ENCODE measurements around the gene ANKRD30B. TPM values are rescaled to one million over a fixed set of nuclear protein-coding genes. Genes with fewer than 3 reads are reported as not detected.
"Not testable (repeated sequence)": the region's sequence is repeated elsewhere in the genome, so short reads cannot be mapped to it uniquely, and the experiment has no call there.

The ANKRD30B gene
- polyA plus RNA-seq, 1 of the 3 experiments (the other 2 are of a cell fraction) = not detected

GRCh38 chr18:14859995-14860394, 112.0 kb downstream of the ANKRD30B start:
- H3K9me3 ChIP-seq; DNase-seq; H3K79me2 ChIP-seq (ENCODE audit: insufficient read depth): not testable (repeated sequence)

GRCh38 chr18:14866426-14866825, 118.5 kb downstream of the ANKRD30B start:
- H3K27ac ChIP-seq (ENCODE audit: low read depth in 2 of 2, low read length in 1 of 2); CTCF ChIA-PET; H3K9me2 ChIP-seq; H2AFZ ChIP-seq (ENCODE audit: low read depth); H3K4me1 ChIP-seq (ENCODE audit: control insufficient read depth in 1 of 2, insufficient read depth in 2 of 2, low read depth in 1 of 2, low read length in 1 of 2); H4K20me1 ChIP-seq (ENCODE audit: insufficient read depth); H3K27me3 ChIP-seq (ENCODE audit: insufficient read depth); H3K4me3 ChIP-seq (ENCODE audit: low read depth in 2 of 2, low read length in 1 of 2); H3K9ac ChIP-seq; POLR2A ChIA-PET; H3K4me2 ChIP-seq; H3K9me3 ChIP-seq; H3K36me3 ChIP-seq (replicated peaks in 1 of 2; ENCODE audit: control insufficient read depth in 1 of 2, insufficient read depth in 2 of 2, low read length in 1 of 2); DNase-seq; H3K79me2 ChIP-seq (ENCODE audit: insufficient read depth); H3F3A ChIP-seq (replicated peaks; ENCODE audit: insufficient read depth): not testable (repeated sequence)
- 35% methylated on average over 4 of the region's 15 CpGs for WGBS (ENCODE audit: low lambda C conversion rate)

More at GRCh38 chr18:14859995-14860394, 112.0 kb downstream of the ANKRD30B start:
- H3K27ac ChIP-seq (ENCODE audit: low read depth in 2 of 2, low read length in 1 of 2); H2AFZ ChIP-seq (ENCODE audit: low read depth); H3K4me2 ChIP-seq; H3F3A ChIP-seq (replicated peaks; ENCODE audit: insufficient read depth); H3K36me3 ChIP-seq (replicated peaks in 1 of 2; ENCODE audit: control insufficient read depth in 1 of 2, insufficient read depth in 2 of 2, low read length in 1 of 2); POLR2A ChIA-PET; H3K4me3 ChIP-seq (ENCODE audit: low read depth in 2 of 2, low read length in 1 of 2); CTCF ChIA-PET; H3K27me3 ChIP-seq (ENCODE audit: insufficient read depth); H3K9me2 ChIP-seq; H3K4me1 ChIP-seq (ENCODE audit: control insufficient read depth in 1 of 2, insufficient read depth in 2 of 2, low read depth in 1 of 2, low read length in 1 of 2); H3K9ac ChIP-seq; H4K20me1 ChIP-seq (ENCODE audit: insufficient read depth): not testable (repeated sequence)
- 0% methylated on average over 1 of the region's 15 CpGs for WGBS (ENCODE audit: low lambda C conversion rate)

- H3K9ac ChIP-seq; H3F3A ChIP-seq (replicated peaks; ENCODE audit: insufficient read depth); H3K9me2 ChIP-seq; H3K79me2 ChIP-seq (ENCODE audit: insufficient read depth); H3K9me3 ChIP-seq; H4K20me1 ChIP-seq (ENCODE audit: insufficient read depth); CTCF ChIA-PET; H3K27me3 ChIP-seq (ENCODE audit: insufficient read depth); H3K4me1 ChIP-seq (ENCODE audit: control insufficient read depth in 1 of 2, insufficient read depth in 2 of 2, low read depth in 1 of 2, low read length in 1 of 2); H3K36me3 ChIP-seq (replicated peaks in 1 of 2; ENCODE audit: control insufficient read depth in 1 of 2, insufficient read depth in 2 of 2, low read length in 1 of 2); POLR2A ChIA-PET; H3K4me2 ChIP-seq; H3K27ac ChIP-seq (ENCODE audit: low read depth in 2 of 2, low read length in 1 of 2); H3K4me3 ChIP-seq (ENCODE audit: low read depth in 2 of 2, low read length in 1 of 2); H2AFZ ChIP-seq (ENCODE audit: low read depth): not testable (repeated sequence)
- DNase-seq = peak; percentile 1
- 0% methylated on average over 4 of the region's 4 CpGs for WGBS (ENCODE audit: low lambda C conversion rate)
Observed at GRCh38 chr18:14867988-14868387, 120.0 kb downstream of the ANKRD30B start.

- POLR2A ChIA-PET = not testable (repeated sequence)
Observed at GRCh38 chr18:14868825-14869224, 120.9 kb downstream of the ANKRD30B start.

GRCh38 chr18:14878826-14879225, 130.9 kb downstream of the ANKRD30B start:
- H4K20me1 ChIP-seq (ENCODE audit: insufficient read depth); H3K9me3 ChIP-seq; H2AFZ ChIP-seq (ENCODE audit: low read depth); H3K4me2 ChIP-seq; H3K9me2 ChIP-seq; H3F3A ChIP-seq (replicated peaks; ENCODE audit: insufficient read depth); H3K79me2 ChIP-seq (ENCODE audit: insufficient read depth); H3K4me1 ChIP-seq (ENCODE audit: control insufficient read depth in 1 of 2, insufficient read depth in 2 of 2, low read depth in 1 of 2, low read length in 1 of 2); H3K27ac ChIP-seq (ENCODE audit: low read depth in 2 of 2, low read length in 1 of 2); H3K36me3 ChIP-seq (replicated peaks in 1 of 2; ENCODE audit: control insufficient read depth in 1 of 2, insufficient read depth in 2 of 2, low read length in 1 of 2); CTCF ChIA-PET; H3K4me3 ChIP-seq (ENCODE audit: low read depth in 2 of 2, low read length in 1 of 2); POLR2A ChIA-PET; H3K27me3 ChIP-seq (ENCODE audit: insufficient read depth); H3K9ac ChIP-seq; DNase-seq: not testable (repeated sequence)
- WGBS (ENCODE audit: low lambda C conversion rate) = no CpG with 5 or more reads among the region's 14 CpGs

More at GRCh38 chr18:14868825-14869224, 120.9 kb downstream of the ANKRD30B start:
- H4K20me1 ChIP-seq (ENCODE audit: insufficient read depth); H3K27ac ChIP-seq (ENCODE audit: low read depth in 2 of 2, low read length in 1 of 2); H3K27me3 ChIP-seq (ENCODE audit: insufficient read depth); H3K9me3 ChIP-seq; H3K4me1 ChIP-seq (ENCODE audit: control insufficient read depth in 1 of 2, insufficient read depth in 2 of 2, low read depth in 1 of 2, low read length in 1 of 2); CTCF ChIA-PET; H3K79me2 ChIP-seq (ENCODE audit: insufficient read depth); H2AFZ ChIP-seq (ENCODE audit: low read depth); H3K9me2 ChIP-seq; H3K36me3 ChIP-seq (replicated peaks in 1 of 2; ENCODE audit: control insufficient read depth in 1 of 2, insufficient read depth in 2 of 2, low read length in 1 of 2); H3K4me2 ChIP-seq; H3K9ac ChIP-seq; H3F3A ChIP-seq (replicated peaks; ENCODE audit: insufficient read depth); DNase-seq; H3K4me3 ChIP-seq (ENCODE audit: low read depth in 2 of 2, low read length in 1 of 2): not testable (repeated sequence)
- WGBS (ENCODE audit: low lambda C conversion rate) = 0% methylated on average over 1 of the region's 4 CpGs
- peak; percentile 19; the same call in 1 of the 2 replicates for TF ChIP-seq CTCF (IDR thresholded peaks at IDR 0.05)
